IMR-90 (cell line): ENCODE data around the gene CAMTA1. TPM values are rescaled to one million over a fixed set of nuclear protein-coding genes. Genes with fewer than 3 reads are reported as not detected.

Source experiments
- ATAC-seq: fragments of 200-7000 bp; cut with Tn5 transposase; 2 replicates; pipeline ENCODE4 v1.9.1; 2020; ENCODE audit warnings: low read depth, mild to moderate bottlenecking, moderate library complexity
- BruUV-seq: library from RNA; stranded (reverse); fragments of 400-500 nt; replicated peaks from 2 replicates; lab custom pipeline; 2021; lab: Mats Ljungman, UMichigan
- CTCF ChIA-PET: fragments of 300-600 bp; formaldehyde crosslinking; extraction: SDS; loops from one replicate; lab custom pipeline; 2021; ENCODE audit warnings: antibody characterized with exemption; lab: Yijun Ruan, JAX
- POLR2A ChIA-PET: fragments of 300-600 bp; sonication (Branson Sonifier 250); formaldehyde crosslinking; loops from one replicate; lab custom pipeline; 2022; ENCODE audit warnings: antibody characterized with exemption; ENCODE audit not compliant: unreplicated experiment; lab: Charles Lee
- DNase-seq: peaks from one replicate; pipeline ENCODE4 v3.0.0; 2013
- H2AFZ ChIP-seq: replicated peaks from 2 replicates; pipeline ENCODE3; 2013; ENCODE audit warnings: low read length, mild to moderate bottlenecking; ENCODE audit not compliant: poor library complexity
- H2AK5ac ChIP-seq: 2 replicates; pipeline ENCODE4 v1.6.1; 2013; ENCODE audit warnings: low read depth, low read length, inconsistent platforms
- H2AK9ac ChIP-seq: replicated peaks from 2 replicates; pipeline ENCODE3; 2013; ENCODE audit warnings: mild to moderate bottlenecking, low read depth, low read length, moderate library complexity; ENCODE audit not compliant: poor library complexity
- H2BK120ac ChIP-seq: 2 replicates; pipeline ENCODE4 v1.6.1; 2013; ENCODE audit warnings: low read depth, low read length, inconsistent platforms
- H2BK15ac ChIP-seq: 3 replicates; pipeline ENCODE4 v1.6.1; 2013; ENCODE audit warnings: low read depth, low read length, inconsistent platforms
- H2BK20ac ChIP-seq: 2 replicates; pipeline ENCODE4 v1.6.1; 2013; ENCODE audit warnings: low read depth, mild to moderate bottlenecking, inconsistent platforms, low read length, moderate library complexity
- H2BK5ac ChIP-seq: 2 replicates; pipeline ENCODE4 v1.6.1; 2013; ENCODE audit warnings: mild to moderate bottlenecking, low read depth, low read length, inconsistent platforms; ENCODE audit not compliant: poor library complexity, severe bottlenecking
- H3K14ac ChIP-seq: replicated peaks from 2 replicates; pipeline ENCODE4 v1.6.1; 2013; ENCODE audit warnings: low read depth, low read length, inconsistent platforms
- H3K18ac ChIP-seq: 2 replicates; pipeline ENCODE4 v1.6.1; 2013; ENCODE audit warnings: low read depth, low read length, control low read depth
- H3K23ac ChIP-seq: 2 replicates; pipeline ENCODE4 v1.6.1; 2013; ENCODE audit warnings: low read depth, low read length, inconsistent platforms
- H3K27ac ChIP-seq: 2 replicates; pipeline ENCODE4 v1.5.1; 2013; ENCODE audit warnings: mild to moderate bottlenecking, control low read depth, low read length; ENCODE audit not compliant: insufficient read depth
- H3K27me3 ChIP-seq: 2 replicates; pipeline ENCODE4 v1.6.1; 2013; ENCODE audit warnings: low read length; ENCODE audit not compliant: control insufficient read depth, insufficient read depth
- H3K36me3 ChIP-seq: 2 replicates; pipeline ENCODE4 v1.6.1; 2013; ENCODE audit warnings: low read length, mixed read lengths; ENCODE audit not compliant: control insufficient read depth, insufficient read depth
- H3K4ac ChIP-seq: 2 replicates; pipeline ENCODE4 v1.6.1; 2013; ENCODE audit warnings: low read depth, low read length, inconsistent platforms
- H3K4me1 ChIP-seq: 2 replicates; pipeline ENCODE4 v1.6.1; 2013; ENCODE audit warnings: low read length, mixed read lengths; ENCODE audit not compliant: control insufficient read depth, insufficient read depth
- H3K4me2 ChIP-seq: 2 replicates; pipeline ENCODE4 v1.6.1; 2013; ENCODE audit warnings: low read depth, mild to moderate bottlenecking, control low read depth, low read length, moderate library complexity
- H3K4me3 ChIP-seq: 2 replicates; pipeline ENCODE4 v1.5.1; 2013; ENCODE audit warnings: low read depth, mild to moderate bottlenecking, control low read depth, low read length, moderate library complexity; ENCODE audit not compliant: insufficient read depth
- H3K56ac ChIP-seq: 2 replicates; pipeline ENCODE4 v1.6.1; 2013; ENCODE audit warnings: low read length, inconsistent platforms; ENCODE audit not compliant: insufficient read depth; ENCODE audit errors: extremely low read depth
- H3K79me1 ChIP-seq, 2 experiments: 2 replicates each; pipeline ENCODE4 v1.6.1; 2013; ENCODE audit warnings: low read length in 2 of 2, inconsistent platforms in 1 of 2, low read depth in 1 of 2
- H3K9ac ChIP-seq: 2 replicates; pipeline ENCODE4 v1.6.1; 2013; ENCODE audit warnings: low read depth, low read length, control low read depth
- H3K9me1 ChIP-seq: 2 replicates; pipeline ENCODE4 v1.6.1; 2013; ENCODE audit warnings: low read length, inconsistent platforms; ENCODE audit not compliant: insufficient read depth
- H3K9me3 ChIP-seq: 2 replicates; pipeline ENCODE4 v1.6.1; 2013; ENCODE audit warnings: low read length; ENCODE audit not compliant: control insufficient read depth, insufficient read depth
- H4K20me1 ChIP-seq: 2 replicates; pipeline ENCODE4 v1.6.1; 2013; ENCODE audit warnings: low read length, inconsistent platforms; ENCODE audit not compliant: insufficient read depth
- H4K5ac ChIP-seq: 2 replicates; pipeline ENCODE4 v1.6.1; 2013; ENCODE audit warnings: mild to moderate bottlenecking, low read depth, low read length, control low read depth
- H4K8ac ChIP-seq, 2 experiments: 2 replicates each; pipeline ENCODE4 v1.6.1; 2013; ENCODE audit warnings: low read depth in 2 of 2, low read length in 2 of 2, control low read depth in 1 of 2, inconsistent platforms in 1 of 2
- H4K91ac ChIP-seq: 2 replicates; pipeline ENCODE4 v1.6.1; 2013; ENCODE audit warnings: low read depth, low read length, inconsistent platforms; ENCODE audit not compliant: insufficient read depth
- RAD21 ChIP-seq: IDR thresholded peaks from 2 replicates; pipeline ENCODE4 v1.6.1; 2012; ENCODE audit warnings: low read length, improper control_type of control experiment
- WGBS, 2 experiments: methylation state at CpG; one replicate each; pipeline versions ENCODE4 v1.1.5 to v1.1.7; 2013; ENCODE audit warnings: missing lambda C conversion rate in 2 of 2; ENCODE audit not compliant: insufficient read length in 1 of 2; ENCODE audit errors: extremely low coverage in 2 of 2; 5-methylcytosine and 5-hydroxymethylcytosine counted together
- dilution Hi-C: fragments of 300-500 bp; cut with HindIII; formaldehyde crosslinking; loops from one replicate; pipeline ENCODE4 v1.14.3; 2018; ENCODE audit warnings: low sequenced_read_pairs; ENCODE audit not compliant: unreplicated experiment
- in situ Hi-C: fragments of 300-500 bp; cut with MboI; formaldehyde crosslinking; loops from 3 replicates; pipeline ENCODE4 v1.14.3; 2019; ENCODE audit warnings: low sequenced_read_pairs, inconsistent platforms, mixed read lengths
- intact Hi-C: fragments of 100-400 bp; cut with micrococcal nuclease; formaldehyde crosslinking; loops from 2 replicates; pipeline ENCODE4 v1.10.0; 2022
- polyA plus RNA-seq, 3 experiments: library from polyadenylated mRNA; depleted of rRNA; stranded (reverse); fragments of >200 nt; gene quantifications; 2 replicates each; pipeline ENCODE4 v1.2.3, GENCODE V29; 2012; ENCODE audit warnings: low replicate concordance in 1 of 3
- total RNA-seq: library from RNA; depleted of rRNA; stranded (reverse); fragments of >200 nt; gene quantifications from 2 replicates; pipeline ENCODE4 v1.2.3, GENCODE V29; 2012
- TF ChIP-seq, protein P1 (sequence below): fragments of 150-350 bp; IDR thresholded peaks from 2 replicates; pipeline ENCODE4 v1.6.1; 2017; ENCODE audit warnings: mild to moderate bottlenecking, antibody characterized with exemption, low read length, low read depth

CAMTA1 gene
- total and polyA plus RNA-seq, 2 of the 4 experiments (the other 2 are of a cell fraction), result 35.5 to 74.3 TPM

DNA sequence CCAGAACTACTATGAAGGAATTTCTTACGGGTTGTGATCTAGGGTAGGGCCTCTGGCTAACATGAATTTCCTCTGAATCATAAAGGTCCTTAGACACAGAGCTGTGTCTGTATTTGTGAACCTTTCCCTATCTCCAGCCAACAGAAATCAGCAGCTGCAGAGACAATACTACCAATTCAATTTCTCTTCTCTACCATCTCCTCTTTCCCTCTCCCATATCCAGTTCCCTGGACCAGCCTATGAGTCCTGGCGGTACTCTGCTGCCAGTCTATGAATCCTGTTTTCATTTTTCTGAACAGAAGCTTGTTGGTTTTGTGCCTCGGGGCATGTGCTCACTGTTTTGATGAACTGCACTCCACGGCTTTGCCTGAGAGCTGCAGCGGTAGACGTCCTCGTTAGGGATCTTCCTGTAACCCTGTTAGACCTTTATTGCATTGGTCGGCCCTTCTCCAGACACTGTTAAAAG, 527.9 kb downstream of the CAMTA1 start (continued):
- TF ChIP-seq, protein P1, sequence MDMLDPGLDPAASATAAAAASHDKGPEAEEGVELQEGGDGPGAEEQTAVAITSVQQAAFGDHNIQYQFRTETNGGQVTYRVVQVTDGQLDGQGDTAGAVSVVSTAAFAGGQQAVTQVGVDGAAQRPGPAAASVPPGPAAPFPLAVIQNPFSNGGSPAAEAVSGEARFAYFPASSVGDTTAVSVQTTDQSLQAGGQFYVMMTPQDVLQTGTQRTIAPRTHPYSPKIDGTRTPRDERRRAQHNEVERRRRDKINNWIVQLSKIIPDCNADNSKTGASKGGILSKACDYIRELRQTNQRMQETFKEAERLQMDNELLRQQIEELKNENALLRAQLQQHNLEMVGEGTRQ, result no peak

DNA sequence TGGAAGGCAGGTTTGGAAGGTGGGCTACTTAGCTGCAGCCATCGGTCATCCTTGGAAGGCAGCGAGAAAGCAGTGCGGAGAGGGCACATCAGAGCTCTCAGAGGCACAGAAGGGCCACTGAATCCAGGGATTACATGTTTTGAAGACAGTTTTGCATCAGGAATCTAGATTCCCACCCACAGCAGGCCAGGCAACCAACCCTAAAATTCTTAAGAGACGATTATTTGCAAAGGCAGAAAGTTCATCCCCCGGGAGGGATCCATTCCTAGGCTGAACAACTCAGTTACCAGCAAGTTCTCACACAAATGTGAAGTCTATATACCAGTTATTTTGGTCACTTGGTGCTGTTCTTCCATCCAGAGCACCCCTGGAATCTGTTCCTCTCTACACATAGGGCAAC, 528.6 kb downstream of the CAMTA1 start:
- no peak for TF ChIP-seq RAD21
- TF ChIP-seq, protein P1, result no peak
- H2BK5ac ChIP-seq, result no peak overlapping the region
- intact Hi-C loops, result no loop called here
- no peak overlapping the region for H3K4me2 ChIP-seq
- CTCF ChIA-PET, result no interaction called here
- H2AFZ ChIP-seq, result no peak overlapping the region
- 0 out of 4 replicates have a peak overlapping the region, but pooled peaks of 1 of the 2 experiments have one; percentile 34 for H4K8ac ChIP-seq
- no peak overlapping the region for H3K9ac ChIP-seq
- H2BK15ac ChIP-seq, result peak overlapping the region; percentile 21; the same call in 1 of the 3 replicates
- no peaks in the 10 kb centered on the region for H3K79me1 ChIP-seq
- H3K23ac ChIP-seq, result no peak overlapping the region
- no peak for ATAC-seq
- H3K9me3 ChIP-seq, result no peaks in the 10 kb centered on the region
- no peak overlapping the region for H3K14ac ChIP-seq
- H3K9me1 ChIP-seq, result peaks cover 3% of the 10 kb centered on the region; the same call in 1 of the 2 replicates
- peak; percentile 29 for DNase-seq
- no peak overlapping the region for H2BK120ac ChIP-seq
- whole genome bisulfite sequencing, 2 experiments, result 100% methylated on average over 4 of the region's 5 CpGs; no CpG with 5 or more reads in 1 of the 2 experiments
- in situ Hi-C loops, result no loop called here
- peaks cover 8% of the 10 kb centered on the region for H3K4me1 ChIP-seq
- no peaks in the 10 kb centered on the region for H3K36me3 ChIP-seq
- H3K56ac ChIP-seq, result no peak overlapping the region
- no peak overlapping the region for H4K5ac ChIP-seq
- no peak overlapping the region for H3K18ac ChIP-seq
- 0 out of 2 replicates have a peak overlapping the region, but pooled peaks have one; percentile 38 for H2AK5ac ChIP-seq
- dilution Hi-C loops, result no loop called here
- no peaks in the 10 kb centered on the region for H3K27me3 ChIP-seq
- no TSS peak for BruUV-seq
- H4K20me1 ChIP-seq, result no peaks in the 10 kb centered on the region
- POLR2A ChIA-PET, result no interaction called here
- no peak overlapping the region for H3K27ac ChIP-seq
- H4K91ac ChIP-seq, result no peak overlapping the region
- H2AK9ac ChIP-seq, result no peak overlapping the region
- no peak overlapping the region for H3K4ac ChIP-seq
- H2BK20ac ChIP-seq, result no peak overlapping the region
- no peak overlapping the region for H3K4me3 ChIP-seq
